Measurements from ENCODE around the gene KCTD2.

KCTD2 gene

GRCh38 chr17:75049057-75049456, 2.0 kb downstream of the KCTD2 start:
- Histone ChIP-seq H3K4me1 (ENCODE audit: control insufficient read depth in 1 of 2, insufficient read depth in 2 of 2, low read length in 2 of 2) (peaks cover 16 to 17% of the 10 kb centered on the region in 2 donors), H3K27me3 (ENCODE audit: control insufficient read depth in 1 of 2, insufficient read depth in 2 of 2, low read length in 2 of 2) (no peaks in the 10 kb centered on the region), H3K36me3 (ENCODE audit: control insufficient read depth in 1 of 2, insufficient read depth in 2 of 2, low read length in 2 of 2) (peaks cover 10 to 18% of the 10 kb centered on the region in 2 donors), H3K9me3 (ENCODE audit: control insufficient read depth in 1 of 2, low read length in 2 of 2) (no peaks in the 10 kb centered on the region), H3K9ac (ENCODE audit: low read depth in 1 of 2, low read length in 2 of 2) (no peak overlapping the region), H3K4me3 (ENCODE audit: low read depth in 1 of 2, low read length in 2 of 2) (no peak overlapping the region), H3K27ac (ENCODE audit: low read depth, low read length) (no peak overlapping the region)

- Histone ChIP-seq H3K36me3 (ENCODE audit: control insufficient read depth in 1 of 2, insufficient read depth in 2 of 2, low read length in 2 of 2) (peaks cover 10 to 22% of the 10 kb centered on the region in 2 donors), H3K4me1 (ENCODE audit: control insufficient read depth in 1 of 2, insufficient read depth in 2 of 2, low read length in 2 of 2) (peaks cover 16 to 17% of the 10 kb centered on the region in 2 donors), H3K4me3 (ENCODE audit: low read depth in 1 of 2, low read length in 2 of 2) (no peak overlapping the region), H3K27me3 (ENCODE audit: control insufficient read depth in 1 of 2, insufficient read depth in 2 of 2, low read length in 2 of 2) (no peaks in the 10 kb centered on the region), H3K9me3 (ENCODE audit: control insufficient read depth in 1 of 2, low read length in 2 of 2) (no peaks in the 10 kb centered on the region), H3K27ac (ENCODE audit: low read depth, low read length) (no peak overlapping the region), H3K9ac (ENCODE audit: low read depth in 1 of 2, low read length in 2 of 2) (no peak overlapping the region)
These were observed 2.7 kb downstream of the KCTD2 start for GRCh38 chr17:75049706-75050105.

- Histone ChIP-seq H3K9me3 (ENCODE audit: control insufficient read depth in 1 of 2, low read length in 2 of 2) (no peaks in the 10 kb centered on the region), H3K4me3 (ENCODE audit: low read depth in 1 of 2, low read length in 2 of 2) (no peak overlapping the region), H3K27ac (ENCODE audit: low read depth, low read length) (no peak overlapping the region), H3K27me3 (ENCODE audit: control insufficient read depth in 1 of 2, insufficient read depth in 2 of 2, low read length in 2 of 2) (no peaks in the 10 kb centered on the region), H3K36me3 (ENCODE audit: control insufficient read depth in 1 of 2, insufficient read depth in 2 of 2, low read length in 2 of 2) (peaks cover 10 to 26% of the 10 kb centered on the region in 2 donors), H3K4me1 (ENCODE audit: control insufficient read depth in 1 of 2, insufficient read depth in 2 of 2, low read length in 2 of 2) (peaks cover 13 to 16% of the 10 kb centered on the region in 2 donors), H3K9ac (ENCODE audit: low read depth in 1 of 2, low read length in 2 of 2) (no peak overlapping the region)
These were observed 4.9 kb downstream of the KCTD2 start for GRCh38 chr17:75051941-75052340.

DNA sequence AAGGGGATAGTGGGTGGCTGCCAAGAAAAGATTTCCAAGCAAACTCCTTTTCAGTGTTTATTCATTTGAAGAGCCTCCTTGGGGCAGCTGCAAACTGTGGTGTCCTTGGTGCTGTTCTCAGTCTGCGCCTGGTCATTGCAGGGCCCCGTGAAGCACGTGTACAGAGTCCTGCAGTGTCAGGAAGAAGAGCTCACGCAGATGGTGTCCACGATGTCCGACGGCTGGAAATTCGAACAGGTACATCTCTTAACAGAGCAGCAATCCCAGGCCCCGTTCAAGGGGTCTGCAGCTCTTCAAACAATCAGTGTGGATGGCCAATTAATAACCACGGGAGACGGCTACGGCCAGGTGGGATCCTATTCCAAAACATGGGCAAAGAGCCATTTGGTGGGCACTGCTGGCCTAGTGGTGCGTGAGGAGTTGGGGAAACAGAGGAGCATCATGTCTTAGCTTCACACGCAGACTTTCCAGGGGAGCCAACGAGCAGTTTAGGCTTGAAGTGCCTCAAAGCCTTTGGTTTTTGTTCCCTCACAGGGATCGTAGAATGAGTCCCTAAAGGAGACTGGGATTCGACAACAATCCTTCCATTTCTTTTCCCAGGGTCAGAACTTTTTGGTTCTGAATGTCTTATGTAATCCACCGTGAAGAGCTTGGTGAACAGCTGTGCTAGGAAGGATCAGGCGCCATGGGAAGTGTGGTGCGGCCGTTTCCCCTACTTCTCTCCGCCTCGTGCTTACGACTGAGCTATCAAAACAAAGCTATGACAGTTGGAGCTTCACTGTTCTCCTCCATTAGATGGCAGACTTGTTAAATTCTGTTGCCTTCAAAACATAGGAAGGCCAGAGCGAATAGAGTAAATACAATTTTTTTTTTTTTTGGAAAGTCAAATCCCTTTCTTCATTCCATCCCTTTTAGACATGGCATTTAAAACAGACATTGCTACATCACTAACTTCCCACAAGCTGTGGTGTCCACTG, 12.6 kb downstream of the KCTD2 start:
- Histone ChIP-seq H3K27me3 (ENCODE audit: control insufficient read depth in 1 of 2, insufficient read depth in 2 of 2, low read length in 2 of 2) (no peaks in the 10 kb centered on the region), H3K36me3 (ENCODE audit: control insufficient read depth in 1 of 2, insufficient read depth in 2 of 2, low read length in 2 of 2) (peaks cover 27 to 50% of the 10 kb centered on the region in 2 donors), H3K4me3 (ENCODE audit: low read depth in 1 of 2, low read length in 2 of 2) (no peak overlapping the region), H3K4me1 (ENCODE audit: control insufficient read depth in 1 of 2, insufficient read depth in 2 of 2, low read length in 2 of 2) (peaks cover 0 to 5% of the 10 kb centered on the region in 2 donors), H3K9me3 (ENCODE audit: control insufficient read depth in 1 of 2, low read length in 2 of 2) (no peaks in the 10 kb centered on the region), H3K27ac (ENCODE audit: low read depth, low read length) (no peak overlapping the region), H3K9ac (ENCODE audit: low read depth in 1 of 2, low read length in 2 of 2) (no peak overlapping the region)

GRCh38 chr17:75060434-75061054, 13.5 kb downstream of the KCTD2 start:
- Histone ChIP-seq H3K9me3 (ENCODE audit: control insufficient read depth in 1 of 2, low read length in 2 of 2) (no peaks in the 10 kb centered on the region), H3K4me1 (ENCODE audit: control insufficient read depth in 1 of 2, insufficient read depth in 2 of 2, low read length in 2 of 2) (peaks cover 0 to 5% of the 10 kb centered on the region in 2 donors), H3K9ac (ENCODE audit: low read depth in 1 of 2, low read length in 2 of 2) (no peak overlapping the region), H3K27ac (ENCODE audit: low read depth, low read length) (no peak overlapping the region), H3K4me3 (ENCODE audit: low read depth in 1 of 2, low read length in 2 of 2) (no peak overlapping the region), H3K36me3 (ENCODE audit: control insufficient read depth in 1 of 2, insufficient read depth in 2 of 2, low read length in 2 of 2) (peaks cover 27 to 54% of the 10 kb centered on the region in 2 donors), H3K27me3 (ENCODE audit: control insufficient read depth in 1 of 2, insufficient read depth in 2 of 2, low read length in 2 of 2) (no peaks in the 10 kb centered on the region)

- Histone ChIP-seq H3K36me3 (ENCODE audit: control insufficient read depth in 1 of 2, insufficient read depth in 2 of 2, low read length in 2 of 2) (peaks cover 27 to 54% of the 10 kb centered on the region in 2 donors), H3K9ac (ENCODE audit: low read depth in 1 of 2, low read length in 2 of 2) (no peak overlapping the region), H3K4me1 (ENCODE audit: control insufficient read depth in 1 of 2, insufficient read depth in 2 of 2, low read length in 2 of 2) (peaks cover 0 to 5% of the 10 kb centered on the region in 2 donors), H3K27ac (ENCODE audit: low read depth, low read length) (no peak overlapping the region), H3K27me3 (ENCODE audit: control insufficient read depth in 1 of 2, insufficient read depth in 2 of 2, low read length in 2 of 2) (no peaks in the 10 kb centered on the region), H3K9me3 (ENCODE audit: control insufficient read depth in 1 of 2, low read length in 2 of 2) (no peaks in the 10 kb centered on the region), H3K4me3 (ENCODE audit: low read depth in 1 of 2, low read length in 2 of 2) (no peak overlapping the region)
These were observed 14.0 kb downstream of the KCTD2 start for GRCh38 chr17:75061055-75061438.

GRCh38 chr17:75061618-75062017, 14.6 kb downstream of the KCTD2 start:
- Histone ChIP-seq H3K9ac (ENCODE audit: low read depth in 1 of 2, low read length in 2 of 2) (no peak overlapping the region), H3K4me3 (ENCODE audit: low read depth in 1 of 2, low read length in 2 of 2) (no peak overlapping the region), H3K36me3 (ENCODE audit: control insufficient read depth in 1 of 2, insufficient read depth in 2 of 2, low read length in 2 of 2) (peaks cover 27 to 54% of the 10 kb centered on the region in 2 donors), H3K4me1 (ENCODE audit: control insufficient read depth in 1 of 2, insufficient read depth in 2 of 2, low read length in 2 of 2) (peaks cover 0 to 5% of the 10 kb centered on the region in 2 donors), H3K27me3 (ENCODE audit: control insufficient read depth in 1 of 2, insufficient read depth in 2 of 2, low read length in 2 of 2) (no peaks in the 10 kb centered on the region), H3K27ac (ENCODE audit: low read depth, low read length) (no peak overlapping the region), H3K9me3 (ENCODE audit: control insufficient read depth in 1 of 2, low read length in 2 of 2) (no peaks in the 10 kb centered on the region)

GRCh38 chr17:75063201-75063600, 16.2 kb downstream of the KCTD2 start:
- H3K27ac ChIP-seq (ENCODE audit: low read depth, low read length), result no peak overlapping the region
- H3K9me3 ChIP-seq (ENCODE audit: control insufficient read depth in 1 of 2, low read length in 2 of 2), result no peaks in the 10 kb centered on the region
- no peak overlapping the region for H3K9ac ChIP-seq (ENCODE audit: low read depth in 1 of 2, low read length in 2 of 2)
- H3K4me3 ChIP-seq (ENCODE audit: low read depth in 1 of 2, low read length in 2 of 2), result no peak overlapping the region
- peaks cover 27 to 54% of the 10 kb centered on the region in 2 donors for H3K36me3 ChIP-seq (ENCODE audit: control insufficient read depth in 1 of 2, insufficient read depth in 2 of 2, low read length in 2 of 2)
- peaks cover 0 to 5% of the 10 kb centered on the region in 2 donors for H3K4me1 ChIP-seq (ENCODE audit: control insufficient read depth in 1 of 2, insufficient read depth in 2 of 2, low read length in 2 of 2)
- H3K27me3 ChIP-seq (ENCODE audit: control insufficient read depth in 1 of 2, insufficient read depth in 2 of 2, low read length in 2 of 2), result no peaks in the 10 kb centered on the region

DNA sequence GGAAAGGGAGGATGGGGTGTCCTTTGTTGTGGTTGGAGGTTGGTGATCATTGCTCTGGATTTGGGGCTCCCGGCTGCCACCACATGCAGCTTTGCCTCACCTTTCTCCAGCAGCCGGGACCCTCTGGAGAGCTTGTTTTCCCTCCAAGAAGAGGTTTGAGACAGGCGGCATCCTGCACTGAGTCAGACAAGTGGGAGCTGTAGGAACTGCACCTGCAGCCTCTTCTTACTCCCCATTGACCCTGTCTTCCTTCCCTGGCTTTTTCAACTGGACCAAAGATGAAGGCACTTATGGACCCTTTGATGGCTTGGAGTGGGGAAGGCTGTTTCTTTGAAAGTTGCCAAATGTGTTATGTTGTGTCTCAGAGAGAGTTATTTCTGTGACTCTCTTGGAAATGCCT, 16.6 kb downstream of the KCTD2 start:
- Histone ChIP-seq H3K4me1 (ENCODE audit: control insufficient read depth in 1 of 2, insufficient read depth in 2 of 2, low read length in 2 of 2) (peaks cover 0 to 5% of the 10 kb centered on the region in 2 donors), H3K4me3 (ENCODE audit: low read depth in 1 of 2, low read length in 2 of 2) (no peak overlapping the region), H3K27ac (ENCODE audit: low read depth, low read length) (no peak overlapping the region), H3K27me3 (ENCODE audit: control insufficient read depth in 1 of 2, insufficient read depth in 2 of 2, low read length in 2 of 2) (no peaks in the 10 kb centered on the region), H3K36me3 (ENCODE audit: control insufficient read depth in 1 of 2, insufficient read depth in 2 of 2, low read length in 2 of 2) (peaks cover 27 to 54% of the 10 kb centered on the region in 2 donors), H3K9ac (ENCODE audit: low read depth in 1 of 2, low read length in 2 of 2) (no peak overlapping the region), H3K9me3 (ENCODE audit: control insufficient read depth in 1 of 2, low read length in 2 of 2) (no peaks in the 10 kb centered on the region)

- no peak overlapping the region for H3K9ac ChIP-seq (ENCODE audit: low read depth in 1 of 2, low read length in 2 of 2)
- H3K4me3 ChIP-seq (ENCODE audit: low read depth in 1 of 2, low read length in 2 of 2), result no peak overlapping the region
- no peaks in the 10 kb centered on the region for H3K27me3 ChIP-seq (ENCODE audit: control insufficient read depth in 1 of 2, insufficient read depth in 2 of 2, low read length in 2 of 2)
- H3K27ac ChIP-seq (ENCODE audit: low read depth, low read length), result no peak overlapping the region
- no peaks in the 10 kb centered on the region for H3K9me3 ChIP-seq (ENCODE audit: control insufficient read depth in 1 of 2, low read length in 2 of 2)
- H3K4me1 ChIP-seq (ENCODE audit: control insufficient read depth in 1 of 2, insufficient read depth in 2 of 2, low read length in 2 of 2), result peaks cover 0 to 5% of the 10 kb centered on the region in 2 donors
- H3K36me3 ChIP-seq (ENCODE audit: control insufficient read depth in 1 of 2, insufficient read depth in 2 of 2, low read length in 2 of 2), result peaks cover 27 to 54% of the 10 kb centered on the region in 2 donors
These were observed 17.0 kb downstream of the KCTD2 start for GRCh38 chr17:75064040-75064439.
